GM12878 (cell line): Measurements from ENCODE around the gene HMBS. TPM values are rescaled to one million over a fixed set of nuclear protein-coding genes. Genes with fewer than 3 reads are reported as not detected.

Experiments used
- ATAC-seq: fragments of 200-7000 bp; cut with Tn5 transposase; 3 replicates; pipeline ENCODE4 v1.9.1; 2020; ENCODE audit warnings: mild to moderate bottlenecking, moderate library complexity
- BruUV-seq: library from RNA; stranded (reverse); fragments of 400-500 nt; replicated peaks from 2 replicates; lab custom pipeline; 2021; lab: Mats Ljungman, UMichigan
- CTCF ChIA-PET: fragments of 300-600 bp; sonication (Branson Sonifier 250); formaldehyde crosslinking; extraction: SDS; loops from one replicate; lab custom pipeline; 2021; ENCODE audit warnings: inconsistent platforms; lab: Yijun Ruan, JAX
- POLR2A ChIA-PET: fragments of 350-600 bp; formaldehyde crosslinking; extraction: SDS; loops from one replicate; lab custom pipeline; 2021; ENCODE audit warnings: inconsistent platforms; lab: Charles Lee
- RAD21 ChIA-PET: fragments of 300-600 bp; sonication (Branson Sonifier 250); formaldehyde crosslinking; loops from one replicate; lab custom pipeline; 2023; ENCODE audit warnings: antibody characterized with exemption; ENCODE audit not compliant: unreplicated experiment; lab: Charles Lee
- SMC1A ChIA-PET: fragments of 300-600 bp; sonication (Branson Sonifier 250); formaldehyde crosslinking; loops from one replicate; lab custom pipeline; 2023; ENCODE audit not compliant: unreplicated experiment, uncharacterized antibody; lab: Charles Lee
- DNase-seq: peaks from one replicate; pipeline ENCODE4 v3.0.0-alpha.2; 2011; ENCODE audit warnings: low read depth, low spot score
- FAIRE-seq: peaks from 3 replicates; lab custom pipeline; 2011; peaks lifted over from hg19 to GRCh38; lab: Jason Lieb, UNC
- H2AFZ ChIP-seq: 2 replicates; pipeline ENCODE4 v1.6.0; 2011; ENCODE audit warnings: low read depth, low read length, control low read depth; ENCODE audit not compliant: control insufficient read depth
- H3K27ac ChIP-seq: 2 replicates; pipeline ENCODE4 v1.5.1; 2011; ENCODE audit warnings: control low read depth; ENCODE audit not compliant: control insufficient read depth, insufficient read depth
- H3K27me3 ChIP-seq, 2 experiments: replicated peaks in 1 of 2; 2 replicates each; pipeline versions ENCODE4 v1.6.0 to v1.6.1; 2011; ENCODE audit warnings: low read length in 1 of 2; ENCODE audit not compliant: control insufficient read depth in 2 of 2, insufficient read depth in 2 of 2
- H3K36me3 ChIP-seq, 2 experiments: 2 replicates each; pipeline ENCODE4 v1.5.1; 2011; ENCODE audit warnings: low read length in 1 of 2; ENCODE audit not compliant: control insufficient read depth in 2 of 2, insufficient read depth in 2 of 2
- H3K4me1 ChIP-seq: 2 replicates; pipeline ENCODE4 v1.6.1; 2011; ENCODE audit warnings: mild to moderate bottlenecking, low read length, moderate library complexity, mixed read lengths; ENCODE audit not compliant: control insufficient read depth, insufficient read depth
- H3K4me2 ChIP-seq: 2 replicates; pipeline ENCODE4 v1.6.0; 2011; ENCODE audit warnings: control low read depth; ENCODE audit not compliant: control insufficient read depth, insufficient read depth
- H3K4me3 ChIP-seq: fragments of 200-600 bp; sonication (generic); 2 replicates; pipeline ENCODE4 v1.5.1; 2016
- H3K79me2 ChIP-seq: 2 replicates; pipeline ENCODE4 v1.6.0; 2011; ENCODE audit warnings: low read length; ENCODE audit not compliant: control insufficient read depth, insufficient read depth
- H3K9ac ChIP-seq: 2 replicates; pipeline ENCODE4 v1.8.0; 2011; ENCODE audit warnings: low read length, control low read depth, mixed read lengths; ENCODE audit not compliant: control insufficient read depth, insufficient read depth
- H3K9me3 ChIP-seq: replicated peaks from 3 replicates; pipeline ENCODE4 v1.5.1; 2011; ENCODE audit warnings: mild to moderate bottlenecking, low read length; ENCODE audit not compliant: control insufficient read depth, insufficient read depth
- H4K20me1 ChIP-seq: 2 replicates; pipeline ENCODE4 v1.6.0; 2011; ENCODE audit not compliant: control insufficient read depth, insufficient read depth
- E4F1 ChIP-seq: fragments of 450-650 bp; IDR thresholded peaks from 2 replicates; pipeline ENCODE4 v1.6.1; 2018; ENCODE audit warnings: borderline replicate concordance, mild to moderate bottlenecking; ENCODE audit not compliant: partially characterized antibody
- IRF5 ChIP-seq: fragments of 450-650 bp; IDR thresholded peaks from 2 replicates; pipeline ENCODE4 v1.6.1; 2017; ENCODE audit warnings: borderline replicate concordance
- STAT1 ChIP-seq: fragments of 450-650 bp; conservative IDR thresholded peaks from 2 replicates; pipeline ENCODE4 v1.6.1; 2014; ENCODE audit warnings: antibody characterized with exemption, mild to moderate bottlenecking
- ZNF274 ChIP-seq: IDR thresholded peaks from one replicate; pipeline ENCODE4 v1.8.0; 2011; ENCODE audit not compliant: insufficient read length, insufficient read depth
- ZSCAN29 ChIP-seq: fragments of 450-650 bp; IDR thresholded peaks from 2 replicates; pipeline ENCODE4 v1.6.1; 2017; ENCODE audit warnings: mild to moderate bottlenecking, moderate library complexity
- WGBS: methylation state at CpG from one replicate; pipeline ENCODE4 v1.1.6; 2016; ENCODE audit warnings: low lambda C conversion rate; ENCODE audit not compliant: insufficient replicate concordance, insufficient coverage; ENCODE audit errors: missing lambda C conversion rate; 5-methylcytosine and 5-hydroxymethylcytosine counted together
- in situ Hi-C: fragments of 300-500 bp; cut with MboI; formaldehyde crosslinking; loops from 9 replicates; pipeline ENCODE4 v1.14.3; 2018; ENCODE audit warnings: mixed read lengths
- intact Hi-C: fragments of 100-400 bp; cut with micrococcal nuclease; formaldehyde crosslinking; loops from one replicate; pipeline ENCODE4 v1.14.2; 2022; ENCODE audit not compliant: unreplicated experiment
- polyA plus RNA-seq, 11 experiments: library from polyadenylated mRNA; depleted of rRNA in 4 of 11; unstranded in 6 of 11; stranded (reverse) in 5 of 11; fragments of >200 nt; fragmentation: Nextera tagmentation in 4 of 11; fragmentation: Illumina TruSeq in 1 of 11; extraction: Ambion mirVana in 4 of 11; extraction: Trizol in 1 of 11; gene quantifications; 1 replicate in 1 of 11; 2 replicates in 10 of 11; pipeline versions ENCODE4 v1.2.1 to v1.2.3, GENCODE V29; 2011 to 2016; ENCODE audit warnings: inconsistent platforms in 2 of 11, missing spikeins in 2 of 11, low read depth in 1 of 11
- total RNA-seq, 4 experiments: library from RNA; depleted of rRNA in 3 of 4; stranded (reverse); fragments of >200 nt in 3 of 4; fragmentation: Illumina TruSeq in 1 of 4; extraction: Trizol in 1 of 4; gene quantifications; 2 replicates each; pipeline versions ENCODE4 v1.2.1 to v1.2.3, GENCODE V29; 2013 to 2021

HMBS gene
- total and polyA plus RNA-seq, 10 of the 15 experiments (the other 5 are each of a cell fraction or from before 2014, with no cell fraction given) = 17.7 to 96.7 (median 49.7) TPM

- TF ChIP-seq ZSCAN29 (no peak), IRF5 (no peak), STAT1 (no peak), E4F1 (no peak)
Observed at GRCh38 chr11:119126675-119127268, 42.1 kb downstream of the HMBS start (continued).

DNA sequence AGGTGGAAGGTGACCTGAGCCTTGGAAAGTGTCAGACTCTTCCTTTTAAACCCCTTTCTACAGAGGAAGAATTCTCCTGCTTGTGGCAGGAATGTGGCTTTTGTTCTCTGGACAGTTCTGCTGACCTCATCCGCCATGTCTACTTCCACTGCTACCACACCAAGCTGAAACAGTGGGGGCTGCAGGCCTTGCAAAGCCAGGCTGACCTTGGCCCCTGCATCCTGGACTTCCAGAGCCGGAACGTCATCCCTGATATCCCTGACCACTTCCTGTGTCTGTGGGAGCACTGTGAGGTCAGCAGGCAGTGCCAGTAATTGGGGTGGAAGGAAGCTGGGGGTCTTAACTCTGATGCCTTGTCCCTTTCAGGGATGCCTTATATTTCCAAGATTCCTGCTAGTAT is 46.0 kb downstream of the HMBS start:
- H3K9me3 ChIP-seq = no peaks in the 10 kb centered on the region
- DNase-seq = no peak
- 83% methylated on average over 3 of the region's 3 CpGs for WGBS
- ChIA-PET POLR2A (no interaction called here), SMC1A (no interaction called here), CTCF (no interaction called here), RAD21 (no interaction called here)
- no peak for ATAC-seq
- H3K9ac ChIP-seq = no peak overlapping the region
- BruUV-seq = no TSS peak
- H3K4me3 ChIP-seq = no peak overlapping the region
- H3K4me2 ChIP-seq = no peak overlapping the region
- H3K27me3 ChIP-seq = no peaks in the 10 kb centered on the region
- no peak overlapping the region for H2AFZ ChIP-seq
- no peaks in the 10 kb centered on the region for H4K20me1 ChIP-seq
- intact Hi-C loops (no loop called here), in situ Hi-C loops (no loop called here)
- H3K27ac ChIP-seq = no peak overlapping the region
- H3K4me1 ChIP-seq = no peaks in the 10 kb centered on the region
- peaks cover 6 to 20% of the 10 kb centered on the region in 2 experiments for H3K36me3 ChIP-seq
- no peaks in the 10 kb centered on the region for H3K79me2 ChIP-seq
- no peak for TF ChIP-seq ZNF274
- FAIRE-seq = no peak
